ENCODE data around the gene TSFM. TPM values are rescaled to one million over a fixed set of nuclear protein-coding genes. Genes with fewer than 3 reads are reported as not detected.

The TSFM gene
- total RNA-seq, 1 experiment from 2014 or later = 40.3 TPM

DNA sequence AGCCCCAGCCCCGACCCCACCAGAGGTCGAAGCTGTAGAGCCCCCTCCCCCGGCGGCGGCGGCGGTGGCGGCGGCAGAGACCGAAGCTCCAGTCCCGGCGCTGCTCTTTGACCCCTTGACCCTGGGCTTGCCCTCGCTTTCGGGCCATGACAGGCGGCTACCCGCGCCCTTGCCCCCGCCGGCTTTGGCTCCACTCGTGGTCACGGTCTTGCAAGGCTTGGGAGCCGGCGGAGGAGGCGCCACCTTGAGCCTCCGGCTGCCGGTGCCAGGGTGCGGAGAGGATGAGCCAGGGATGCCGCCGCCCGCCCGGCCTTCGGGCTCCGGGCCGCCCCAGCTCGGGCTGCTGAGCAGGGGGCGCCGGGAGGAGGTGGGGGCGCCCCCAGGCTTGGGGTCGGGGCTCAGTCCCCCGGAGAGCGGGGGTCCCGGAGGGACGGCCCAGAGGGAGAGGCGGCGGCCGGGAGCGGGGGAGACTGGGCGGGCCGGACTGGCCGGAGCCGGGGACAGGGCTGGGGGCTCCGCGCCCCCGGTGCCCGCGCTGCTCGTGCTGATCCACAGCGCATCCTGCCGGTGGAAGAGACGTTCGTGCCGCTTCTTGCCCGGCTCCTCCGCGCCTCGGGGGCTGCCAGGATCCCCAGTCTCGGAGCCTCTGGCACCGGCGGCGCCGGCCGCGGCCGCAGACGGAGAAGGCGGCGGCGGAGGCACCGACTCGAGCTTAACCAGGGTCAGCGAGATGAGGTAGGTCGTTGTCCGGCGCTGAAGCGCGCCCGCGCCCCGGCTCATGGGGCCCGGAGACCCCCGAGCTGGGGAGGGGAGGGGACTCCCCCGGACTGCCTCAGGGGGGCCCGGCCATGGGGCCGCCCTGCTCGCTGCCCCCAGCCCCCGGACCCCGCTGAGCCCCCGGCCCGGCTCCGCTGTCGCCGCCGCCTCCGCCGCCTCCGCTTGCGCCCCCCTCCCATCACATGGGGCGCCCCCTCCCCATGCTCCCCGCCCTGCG lies 44.8 kb upstream of the TSFM start:
- Histone ChIP-seq H3K9me3 (ENCODE audit: control insufficient read depth, insufficient read depth, low read depth, low read length) (no peaks in the 10 kb centered on the region), H3K27me3 (ENCODE audit: control insufficient read depth, insufficient read depth, low read length) (no peaks in the 10 kb centered on the region; the same call in 1 of the 2 replicates), H3K4me3 (ENCODE audit: low read depth in 2 of 2, low read length in 2 of 2) (peak overlapping the region; percentile 38 to 54), H3K27ac (ENCODE audit: low read length) (no peak overlapping the region), H3K4me1 (ENCODE audit: control insufficient read depth, insufficient read depth, low read length) (peaks cover 7% of the 10 kb centered on the region; the same call in 1 of the 2 replicates), H3K36me3 (ENCODE audit: control insufficient read depth, insufficient read depth, low read length) (peaks cover 3% of the 10 kb centered on the region; the same call in 1 of the 2 replicates)
- in situ Hi-C loops (cut with HindIII; ENCODE audit: low pct_unique_long_range_greater_than_20kb, low sequenced_read_pairs) (no loop called here), intact Hi-C loops (cut with micrococcal nuclease; ENCODE audit: unreplicated experiment) (loop anchor here (5.0 kb wide), 1 partner anchor 155 kb away; no protein-coding TSS in a partner anchor)
- DNase-seq (ENCODE audit: low read depth, low spot score) = no peak
- CTCF ChIA-PET = interaction anchor here (1.2 kb wide), 1 partner anchor 11 kb away, joined by 12 read pairs; no protein-coding TSS in a partner anchor
- no TSS peak for BruUV-seq (replicated peaks)
- POLR2A ChIA-PET = no interaction called here
- TF ChIP-seq, protein P1, sequence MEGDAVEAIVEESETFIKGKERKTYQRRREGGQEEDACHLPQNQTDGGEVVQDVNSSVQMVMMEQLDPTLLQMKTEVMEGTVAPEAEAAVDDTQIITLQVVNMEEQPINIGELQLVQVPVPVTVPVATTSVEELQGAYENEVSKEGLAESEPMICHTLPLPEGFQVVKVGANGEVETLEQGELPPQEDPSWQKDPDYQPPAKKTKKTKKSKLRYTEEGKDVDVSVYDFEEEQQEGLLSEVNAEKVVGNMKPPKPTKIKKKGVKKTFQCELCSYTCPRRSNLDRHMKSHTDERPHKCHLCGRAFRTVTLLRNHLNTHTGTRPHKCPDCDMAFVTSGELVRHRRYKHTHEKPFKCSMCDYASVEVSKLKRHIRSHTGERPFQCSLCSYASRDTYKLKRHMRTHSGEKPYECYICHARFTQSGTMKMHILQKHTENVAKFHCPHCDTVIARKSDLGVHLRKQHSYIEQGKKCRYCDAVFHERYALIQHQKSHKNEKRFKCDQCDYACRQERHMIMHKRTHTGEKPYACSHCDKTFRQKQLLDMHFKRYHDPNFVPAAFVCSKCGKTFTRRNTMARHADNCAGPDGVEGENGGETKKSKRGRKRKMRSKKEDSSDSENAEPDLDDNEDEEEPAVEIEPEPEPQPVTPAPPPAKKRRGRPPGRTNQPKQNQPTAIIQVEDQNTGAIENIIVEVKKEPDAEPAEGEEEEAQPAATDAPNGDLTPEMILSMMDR (IDR thresholded peaks at IDR 0.05) = peak; percentile 73
- TF ChIP-seq, protein P2, sequence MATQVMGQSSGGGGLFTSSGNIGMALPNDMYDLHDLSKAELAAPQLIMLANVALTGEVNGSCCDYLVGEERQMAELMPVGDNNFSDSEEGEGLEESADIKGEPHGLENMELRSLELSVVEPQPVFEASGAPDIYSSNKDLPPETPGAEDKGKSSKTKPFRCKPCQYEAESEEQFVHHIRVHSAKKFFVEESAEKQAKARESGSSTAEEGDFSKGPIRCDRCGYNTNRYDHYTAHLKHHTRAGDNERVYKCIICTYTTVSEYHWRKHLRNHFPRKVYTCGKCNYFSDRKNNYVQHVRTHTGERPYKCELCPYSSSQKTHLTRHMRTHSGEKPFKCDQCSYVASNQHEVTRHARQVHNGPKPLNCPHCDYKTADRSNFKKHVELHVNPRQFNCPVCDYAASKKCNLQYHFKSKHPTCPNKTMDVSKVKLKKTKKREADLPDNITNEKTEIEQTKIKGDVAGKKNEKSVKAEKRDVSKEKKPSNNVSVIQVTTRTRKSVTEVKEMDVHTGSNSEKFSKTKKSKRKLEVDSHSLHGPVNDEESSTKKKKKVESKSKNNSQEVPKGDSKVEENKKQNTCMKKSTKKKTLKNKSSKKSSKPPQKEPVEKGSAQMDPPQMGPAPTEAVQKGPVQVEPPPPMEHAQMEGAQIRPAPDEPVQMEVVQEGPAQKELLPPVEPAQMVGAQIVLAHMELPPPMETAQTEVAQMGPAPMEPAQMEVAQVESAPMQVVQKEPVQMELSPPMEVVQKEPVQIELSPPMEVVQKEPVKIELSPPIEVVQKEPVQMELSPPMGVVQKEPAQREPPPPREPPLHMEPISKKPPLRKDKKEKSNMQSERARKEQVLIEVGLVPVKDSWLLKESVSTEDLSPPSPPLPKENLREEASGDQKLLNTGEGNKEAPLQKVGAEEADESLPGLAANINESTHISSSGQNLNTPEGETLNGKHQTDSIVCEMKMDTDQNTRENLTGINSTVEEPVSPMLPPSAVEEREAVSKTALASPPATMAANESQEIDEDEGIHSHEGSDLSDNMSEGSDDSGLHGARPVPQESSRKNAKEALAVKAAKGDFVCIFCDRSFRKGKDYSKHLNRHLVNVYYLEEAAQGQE (IDR thresholded peaks at IDR 0.05; ENCODE audit: insufficient read depth in 1 of 2, low read depth in 2 of 2, low read length in 1 of 2) = no peak
- no peak for TF ChIP-seq POLR2AphosphoS5 (IDR thresholded peaks at IDR 0.05; ENCODE audit: low read depth, low read length)
- TF ChIP-seq TCF7L2 (IDR thresholded peaks at IDR 0.05; ENCODE audit: low read depth, low read length) = no peak
- no peak for TF ChIP-seq SIN3A (IDR thresholded peaks at IDR 0.05; ENCODE audit: borderline replicate concordance, insufficient read depth, low read depth, low read length)
- ATAC-seq = peak; percentile 28

DNA sequence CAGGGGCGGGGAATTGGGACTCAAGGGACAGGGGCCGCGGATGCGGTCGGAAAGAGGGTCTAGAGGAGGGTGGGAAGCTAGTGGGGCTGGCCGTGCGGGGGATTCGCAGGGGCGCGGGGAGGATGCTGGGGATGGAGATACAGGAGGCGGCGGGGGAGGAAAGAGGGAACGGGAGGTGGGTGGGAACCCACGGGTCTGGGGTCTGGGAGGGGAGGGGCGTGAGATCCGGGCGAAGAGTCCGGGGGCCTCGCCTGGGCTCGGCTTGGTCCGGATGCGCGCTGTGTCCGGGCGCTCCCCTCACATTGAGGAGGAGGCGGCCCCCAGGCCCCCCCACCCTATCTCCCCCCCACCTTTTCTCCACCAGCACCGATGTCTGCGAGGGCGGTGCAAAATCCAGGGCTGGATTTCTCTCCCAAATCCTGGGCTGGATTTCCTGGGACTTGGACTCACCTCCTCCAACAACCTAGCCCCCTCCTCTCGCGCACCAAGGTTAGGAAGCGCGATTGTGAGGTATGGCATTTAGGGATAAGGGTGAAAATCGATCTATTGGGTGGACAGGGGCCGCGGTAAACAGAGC lies 43.8 kb upstream of the TSFM start, which contains the start of gene AGAP2:
Gene AGAP2 (minus strand): TSS at position 82 of the 577 bp plus-strand sequence. CDS start 496 bp downstream, outside the sequence.
- H3K4me3 ChIP-seq (ENCODE audit: low read depth in 2 of 2, low read length in 2 of 2) = peak within 1 kb of the TSS; percentile 38 to 54
- H3K27ac ChIP-seq (ENCODE audit: low read length) = no peak within 1 kb of the TSS
- no peaks in the 10 kb centered on the region; the same call in 1 of the 2 replicates for H3K27me3 ChIP-seq (ENCODE audit: control insufficient read depth, insufficient read depth, low read length)
- no peak for ATAC-seq
- CTCF ChIA-PET = interaction anchor here (3.4 kb wide), 1 partner anchor 13 kb away, joined by 10 read pairs; no protein-coding TSS in a partner anchor
- DNase-seq (ENCODE audit: low read depth, low spot score) = no peak
- POLR2A ChIA-PET = no interaction called here
- in situ Hi-C loops (cut with HindIII; ENCODE audit: low pct_unique_long_range_greater_than_20kb, low sequenced_read_pairs) = no loop called here
- TF ChIP-seq POLR2AphosphoS5 (IDR thresholded peaks at IDR 0.05; ENCODE audit: low read depth, low read length) (no peak), TCF7L2 (IDR thresholded peaks at IDR 0.05; ENCODE audit: low read depth, low read length) (no peak), SIN3A (IDR thresholded peaks at IDR 0.05; ENCODE audit: borderline replicate concordance, insufficient read depth, low read depth, low read length) (no peak)
- TF ChIP-seq, protein P2 (IDR thresholded peaks at IDR 0.05; ENCODE audit: insufficient read depth in 1 of 2, low read depth in 2 of 2, low read length in 1 of 2) = no peak
- TF ChIP-seq, protein P1 (IDR thresholded peaks at IDR 0.05) = no peak
- intact Hi-C loops (cut with micrococcal nuclease; ENCODE audit: unreplicated experiment) = loop anchor here (5.0 kb wide), 1 partner anchor 156 kb away; no protein-coding TSS in a partner anchor
- H3K4me1 ChIP-seq (ENCODE audit: control insufficient read depth, insufficient read depth, low read length) = peaks cover 7% of the 10 kb centered on the region; the same call in 1 of the 2 replicates
- no peaks in the 10 kb centered on the region for H3K9me3 ChIP-seq (ENCODE audit: control insufficient read depth, insufficient read depth, low read depth, low read length)
- no TSS peak for BruUV-seq (replicated peaks)
- peaks cover 3% of the 10 kb centered on the region; the same call in 1 of the 2 replicates for H3K36me3 ChIP-seq (ENCODE audit: control insufficient read depth, insufficient read depth, low read length)

Data from Panc1 (cell line).